Endometrial microvascular endothelial cells (primary cell): ENCODE measurements around the gene MTHFSD. TPM values are rescaled to one million over a fixed set of nuclear protein-coding genes. Genes with fewer than 3 reads are reported as not detected.

Experiments used
- in situ Hi-C: cut with HindIII; loops from 2 replicates; pipeline ENCODE4 v1.10.0; 2017; ENCODE audit warnings: low sequenced_read_pairs, low pct_unique_long_range_greater_than_20kb; ENCODE audit errors: inconsistent ontology term
- total RNA-seq: library from RNA; depleted of rRNA; stranded (reverse); fragments of >200 nt; gene quantifications from one replicate; pipeline ENCODE4 v1.2.3, GENCODE V29; 2015; ENCODE audit errors: inconsistent ontology term

Gene MTHFSD
- total RNA-seq, 1 donor from 2014 or later = 4.8 TPM

GRCh38 chr16:86519649-86520316, 35.3 kb downstream of the MTHFSD start:
- in situ Hi-C loops = loop anchor here (10.0 kb wide), 2 partner anchors 175 to 445 kb away; no protein-coding TSS in a partner anchor

- in situ Hi-C loops = loop anchor here (10.0 kb wide), 2 partner anchors 174 to 444 kb away; no protein-coding TSS in a partner anchor
Measured at GRCh38 chr16:86519007-86519648, 35.9 kb downstream of the MTHFSD start.

GRCh38 chr16:86517652-86518258, 37.3 kb downstream of the MTHFSD start:
- in situ Hi-C loops = loop anchor here (10.0 kb wide), 2 partner anchors 173 to 443 kb away; no protein-coding TSS in a partner anchor

- in situ Hi-C loops = loop anchor here (10.0 kb wide), 2 partner anchors 172 to 442 kb away; no protein-coding TSS in a partner anchor
Measured at GRCh38 chr16:86517033-86517432, 38.0 kb downstream of the MTHFSD start.

GRCh38 chr16:86516623-86517003, 38.4 kb downstream of the MTHFSD start:
- in situ Hi-C loops = loop anchor here (10.0 kb wide), 2 partner anchors 172 to 442 kb away; no protein-coding TSS in a partner anchor

GRCh38 chr16:86515777-86516622, 39.0 kb downstream of the MTHFSD start:
- in situ Hi-C loops = loop anchor here (10.0 kb wide), 2 partner anchors 171 to 441 kb away; no protein-coding TSS in a partner anchor

- in situ Hi-C loops = loop anchor here (10.0 kb wide), 2 partner anchors 171 to 441 kb away; no protein-coding TSS in a partner anchor
Measured at GRCh38 chr16:86515413-86515776, 39.6 kb downstream of the MTHFSD start.

- in situ Hi-C loops = loop anchor here (10.0 kb wide), 2 partner anchors 170 to 440 kb away; no protein-coding TSS in a partner anchor
Measured at GRCh38 chr16:86514481-86515376, 40.3 kb downstream of the MTHFSD start.

GRCh38 chr16:86513471-86514277, 41.4 kb downstream of the MTHFSD start:
- in situ Hi-C loops = loop anchor here (10.0 kb wide), 2 partner anchors 169 to 439 kb away; no protein-coding TSS in a partner anchor

GRCh38 chr16:86512860-86513470, 42.1 kb downstream of the MTHFSD start:
- in situ Hi-C loops = loop anchor here (10.0 kb wide), 2 partner anchors 168 to 438 kb away; no protein-coding TSS in a partner anchor

GRCh38 chr16:86512301-86512859, 42.7 kb downstream of the MTHFSD start:
- in situ Hi-C loops = loop anchor here (10.0 kb wide), 2 partner anchors 168 to 438 kb away; no protein-coding TSS in a partner anchor

GRCh38 chr16:86511317-86512161, 43.5 kb downstream of the MTHFSD start:
- in situ Hi-C loops = loop anchor here (10.0 kb wide), 2 partner anchors 167 to 437 kb away; no protein-coding TSS in a partner anchor

GRCh38 chr16:86510465-86511261, 44.4 kb downstream of the MTHFSD start, which contains the start of gene FOXF1:
TSS of gene FOXF1 (plus strand) at chr16:86510527. CDS start at chr16:86510570, 43 bp downstream.
- in situ Hi-C loops = loop anchor here (10.0 kb wide), 2 partner anchors 166 to 436 kb away; no protein-coding TSS in a partner anchor

- in situ Hi-C loops = loop anchor here (10.0 kb wide), 2 partner anchors 165 to 435 kb away; no protein-coding TSS in a partner anchor
Measured at GRCh38 chr16:86509759-86510464, 45.1 kb downstream of the MTHFSD start.
